Thymus (tissue), 11 donors: ENCODE results near the gene ATAT1. TPM values are rescaled to one million over a fixed set of nuclear protein-coding genes. Genes with fewer than 3 reads are reported as not detected.

Experiments
- DNase-seq, 9 donors: peaks; one replicate each; pipeline ENCODE4 v3.0.0-alpha.2; 2013; ENCODE audit warnings: low spot score in 9 of 9, low read depth in 6 of 9, missing footprints in 1 of 9
- H3K27ac ChIP-seq, 2 donors: one replicate each; pipeline ENCODE4 v1.5.1; 2013; ENCODE audit warnings: control low read depth in 1 of 2, low read depth in 1 of 2, low read length in 1 of 2, mild to moderate bottlenecking in 1 of 2, moderate library complexity in 1 of 2
- H3K27me3 ChIP-seq, 2 donors: one replicate each; pipeline ENCODE4 v1.5.1; 2013; ENCODE audit warnings: low read length in 1 of 2; ENCODE audit not compliant: control insufficient read depth in 2 of 2, insufficient read depth in 1 of 2
- H3K36me3 ChIP-seq, 2 donors: one replicate each; pipeline ENCODE4 v1.5.1; 2013; ENCODE audit warnings: low read length in 1 of 2, mild to moderate bottlenecking in 1 of 2, moderate library complexity in 1 of 2; ENCODE audit not compliant: control insufficient read depth in 2 of 2, insufficient read depth in 2 of 2
- H3K4me1 ChIP-seq, 2 donors: one replicate each; pipeline ENCODE4 v1.5.1; 2013; ENCODE audit warnings: low read length in 2 of 2; ENCODE audit not compliant: control insufficient read depth in 2 of 2, insufficient read depth in 2 of 2
- H3K4me3 ChIP-seq, 2 donors: one replicate each; pipeline ENCODE4 v1.5.1; 2013; ENCODE audit warnings: low read length in 2 of 2, control low read depth in 1 of 2, mild to moderate bottlenecking in 1 of 2
- H3K9me3 ChIP-seq, 2 donors: one replicate each; pipeline ENCODE4 v1.5.1; 2013; ENCODE audit warnings: low read length in 1 of 2, mild to moderate bottlenecking in 1 of 2; ENCODE audit not compliant: control insufficient read depth in 2 of 2, insufficient read depth in 1 of 2
- WGBS: extraction: QIAGEN DNeasy Blood & Tissue Kit; methylation state at CpG from one replicate; pipeline ENCODE4 v1.1.7; 2013; 5-methylcytosine and 5-hydroxymethylcytosine counted together
- polyA plus RNA-seq: library from polyadenylated mRNA; stranded (reverse); fragments of 200-250 nt; gene quantifications from one replicate; pipeline ENCODE4 v1.2.3, GENCODE V29; 2013
- total RNA-seq: library from RNA; stranded (reverse); fragments of 120-200 nt; gene quantifications from one replicate; pipeline ENCODE4 v1.2.4, GENCODE V29; 2013
- donor health status: healthy.

The ATAT1 gene
- total and polyA plus RNA-seq, 2 donors: 2.9 to 7.5 TPM

DNA sequence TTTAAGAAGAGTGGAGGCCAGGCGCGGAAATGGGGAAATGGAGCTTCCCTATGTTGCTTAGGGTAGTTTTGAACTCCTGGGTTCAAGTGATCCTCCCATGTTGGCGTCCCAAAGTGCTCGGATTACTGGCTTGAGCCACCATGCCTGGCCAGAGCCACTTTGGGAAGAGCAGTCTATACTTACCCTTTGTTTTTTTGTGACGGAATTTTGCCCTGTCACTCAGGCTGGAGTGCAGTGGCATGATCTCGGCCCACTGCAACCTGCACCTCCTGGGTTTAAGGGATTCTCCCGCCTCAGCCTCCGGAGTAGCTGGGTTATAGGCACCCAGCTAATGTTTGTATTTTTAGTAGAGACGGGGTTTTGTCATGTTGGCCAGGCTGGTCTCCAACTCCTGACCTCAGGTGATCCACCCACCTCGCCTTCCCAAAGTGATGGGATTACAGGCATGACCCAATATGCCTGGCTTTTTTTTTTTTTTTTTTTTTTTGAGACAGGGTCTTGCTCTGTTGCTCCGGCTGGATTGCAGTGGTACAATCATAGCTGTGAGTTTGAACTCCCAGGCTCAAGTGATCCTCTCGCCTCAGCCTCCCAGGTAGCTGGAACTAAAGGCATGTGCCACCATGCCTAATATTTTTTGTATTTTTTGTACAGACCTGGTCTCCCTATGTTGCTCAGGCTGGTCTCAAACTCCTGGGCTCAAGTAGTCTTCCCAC, 27.6 kb upstream of the ATAT1 start:
- H3K27ac ChIP-seq: peak overlapping the region in 1 of 2 donors; percentile 26
- no peaks in the 10 kb centered on the region for H3K27me3 ChIP-seq
- H3K36me3 ChIP-seq: peaks cover 50 to 57% of the 10 kb centered on the region in 2 donors
- H3K9me3 ChIP-seq: no peaks in the 10 kb centered on the region
- 87% methylated on average over 12 of the region's 12 CpGs for WGBS
- no peak for DNase-seq
- no peak overlapping the region for H3K4me3 ChIP-seq
- H3K4me1 ChIP-seq: peaks cover 0 to 10% of the 10 kb centered on the region in 2 donors

- whole genome bisulfite sequencing: 97% methylated on average over 13 of the region's 13 CpGs
- no peaks in the 10 kb centered on the region for H3K27me3 ChIP-seq
- peaks cover 51 to 57% of the 10 kb centered on the region in 2 donors for H3K36me3 ChIP-seq
- peak overlapping the region in 1 of 2 donors; percentile 26 for H3K27ac ChIP-seq
- peaks cover 0 to 10% of the 10 kb centered on the region in 2 donors for H3K4me1 ChIP-seq
- DNase-seq: no peak
- H3K4me3 ChIP-seq: no peak overlapping the region
- no peaks in the 10 kb centered on the region for H3K9me3 ChIP-seq
Observed at GRCh38 chr6:30599625-30600324, 26.9 kb upstream of the ATAT1 start.

GRCh38 chr6:30600451-30600961, 26.2 kb upstream of the ATAT1 start:
- Histone ChIP-seq H3K4me3 (no peak overlapping the region), H3K4me1 (peaks cover 0 to 10% of the 10 kb centered on the region in 2 donors), H3K27me3 (no peaks in the 10 kb centered on the region), H3K9me3 (no peaks in the 10 kb centered on the region), H3K27ac (no peak overlapping the region), H3K36me3 (peaks cover 57 to 61% of the 10 kb centered on the region in 2 donors)
- 95% methylated on average over 10 of the region's 10 CpGs for WGBS
- no peak for DNase-seq

- no peak overlapping the region for H3K4me3 ChIP-seq
- peaks cover 64 to 69% of the 10 kb centered on the region in 2 donors for H3K36me3 ChIP-seq
- H3K27me3 ChIP-seq: no peaks in the 10 kb centered on the region
- H3K9me3 ChIP-seq: no peaks in the 10 kb centered on the region
- peaks cover 0 to 10% of the 10 kb centered on the region in 2 donors for H3K4me1 ChIP-seq
- H3K27ac ChIP-seq: peak overlapping the region in 1 of 2 donors; percentile 15
- DNase-seq: no peak
- WGBS: 20% methylated on average over 6 of the region's 6 CpGs
Observed at GRCh38 chr6:30601436-30601814, 25.2 kb upstream of the ATAT1 start.

GRCh38 chr6:30601815-30602641, 24.6 kb upstream of the ATAT1 start:
- H3K27me3 ChIP-seq: no peaks in the 10 kb centered on the region
- H3K9me3 ChIP-seq: no peaks in the 10 kb centered on the region
- H3K4me3 ChIP-seq: no peak overlapping the region
- H3K36me3 ChIP-seq: peaks cover 67 to 75% of the 10 kb centered on the region in 2 donors
- no peak overlapping the region for H3K27ac ChIP-seq
- WGBS: 93% methylated on average over 39 of the region's 39 CpGs
- DNase-seq: no peak
- peaks cover 0 to 10% of the 10 kb centered on the region in 2 donors for H3K4me1 ChIP-seq

DNA sequence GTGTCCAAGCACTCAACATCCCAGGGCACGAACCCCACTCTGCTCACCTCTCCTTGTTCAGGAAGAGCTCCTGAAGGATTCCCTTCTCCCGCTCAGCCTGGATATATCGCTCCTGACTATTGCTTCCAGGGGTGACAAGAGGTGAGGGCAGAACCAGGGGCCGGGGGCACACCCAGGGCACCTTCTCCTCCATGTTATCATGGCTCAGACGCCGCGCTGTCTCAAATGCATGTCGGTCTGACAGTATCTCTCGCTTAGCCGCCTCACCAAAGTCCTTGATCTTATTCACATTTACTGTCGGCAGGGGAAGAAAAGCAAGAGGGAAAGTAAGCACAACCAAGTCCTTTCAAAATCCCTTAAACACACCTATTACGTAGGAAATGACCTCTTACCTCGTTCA, 22.7 kb upstream of the ATAT1 start:
- no peak for DNase-seq
- Histone ChIP-seq H3K36me3 (peaks cover 80 to 92% of the 10 kb centered on the region in 2 donors), H3K4me1 (peaks cover 0 to 10% of the 10 kb centered on the region in 2 donors), H3K9me3 (no peaks in the 10 kb centered on the region), H3K4me3 (no peak overlapping the region), H3K27me3 (no peaks in the 10 kb centered on the region), H3K27ac (no peak overlapping the region)
- WGBS: 98% methylated on average over 13 of the region's 13 CpGs

- Histone ChIP-seq H3K36me3 (peaks cover 33 to 56% of the 10 kb centered on the region in 2 donors), H3K4me3 (no peak overlapping the region), H3K27ac (no peak overlapping the region), H3K27me3 (no peaks in the 10 kb centered on the region), H3K9me3 (no peaks in the 10 kb centered on the region), H3K4me1 (peaks cover 15 to 21% of the 10 kb centered on the region in 2 donors)
- DNase-seq: no peak
- 97% methylated on average over 4 of the region's 4 CpGs for WGBS
Observed at GRCh38 chr6:30610065-30610464, 16.6 kb upstream of the ATAT1 start.

- 96% methylated on average over 9 of the region's 9 CpGs for WGBS
- Histone ChIP-seq H3K36me3 (peaks cover 27 to 50% of the 10 kb centered on the region in 2 donors), H3K9me3 (no peaks in the 10 kb centered on the region), H3K27ac (no peak overlapping the region), H3K27me3 (no peaks in the 10 kb centered on the region), H3K4me3 (no peak overlapping the region), H3K4me1 (peaks cover 15 to 21% of the 10 kb centered on the region in 2 donors)
- no peak for DNase-seq
Observed at GRCh38 chr6:30611150-30611855, 15.4 kb upstream of the ATAT1 start.
